ENCODE results near the gene NTM. TPM values are rescaled to one million over a fixed set of nuclear protein-coding genes. Genes with fewer than 3 reads are reported as not detected.

NTM gene
- total RNA-seq, 4 donors from 2014 or later: 1.4 to 5.7 TPM; not detected in 2

- Histone ChIP-seq H3K9me3 (no peaks in the 10 kb centered on the region), H3K4me1 (no peaks in the 10 kb centered on the region), H3K27ac (no peak overlapping the region), H3K27me3 (peaks cover 0 to 8% of the 10 kb centered on the region in 2 donors), H3K4me3 (no peak overlapping the region), H3K36me3 (no peaks in the 10 kb centered on the region)
- DNase-seq: no peak
- TF ChIP-seq POLR2A (IDR thresholded peaks at IDR 0.05): no peak
- TF ChIP-seq CTCF (IDR thresholded peaks at IDR 0.05): no peak
- intact Hi-C loops (cut with DNase I; ENCODE audit: low total_unique reads): no loop called here
These were observed 607.4 kb downstream of the NTM start for GRCh38 chr11:131977854-131978253.

- Histone ChIP-seq H3K27ac (no peak overlapping the region), H3K9me3 (no peaks in the 10 kb centered on the region), H3K36me3 (no peaks in the 10 kb centered on the region), H3K27me3 (peaks cover 0 to 8% of the 10 kb centered on the region in 2 donors), H3K4me3 (no peak overlapping the region), H3K4me1 (no peaks in the 10 kb centered on the region)
- DNase-seq: no peak
- intact Hi-C loops (cut with DNase I; ENCODE audit: low total_unique reads): no loop called here
- no peak for TF ChIP-seq CTCF (IDR thresholded peaks at IDR 0.05)
- no peak for TF ChIP-seq POLR2A (IDR thresholded peaks at IDR 0.05)
These were observed 607.9 kb downstream of the NTM start for GRCh38 chr11:131978351-131978750.

- DNase-seq: no peak
- TF ChIP-seq POLR2A (IDR thresholded peaks at IDR 0.05) (no peak), CTCF (IDR thresholded peaks at IDR 0.05) (no peak)
- Histone ChIP-seq H3K36me3 (no peaks in the 10 kb centered on the region), H3K9me3 (no peaks in the 10 kb centered on the region), H3K4me1 (no peaks in the 10 kb centered on the region), H3K27me3 (peaks cover 0 to 8% of the 10 kb centered on the region in 2 donors), H3K4me3 (no peak overlapping the region), H3K27ac (no peak overlapping the region)
- intact Hi-C loops (cut with DNase I; ENCODE audit: low total_unique reads): no loop called here
These were observed 608.9 kb downstream of the NTM start for GRCh38 chr11:131979364-131979763.

- DNase-seq: no peak
- intact Hi-C loops (cut with DNase I; ENCODE audit: low total_unique reads): no loop called here
- TF ChIP-seq POLR2A (IDR thresholded peaks at IDR 0.05) (no peak), CTCF (IDR thresholded peaks at IDR 0.05) (no peak)
- Histone ChIP-seq H3K4me3 (no peak overlapping the region), H3K27ac (no peak overlapping the region), H3K36me3 (no peaks in the 10 kb centered on the region), H3K27me3 (peaks cover 0 to 8% of the 10 kb centered on the region in 2 donors), H3K4me1 (no peaks in the 10 kb centered on the region), H3K9me3 (no peaks in the 10 kb centered on the region)
These were observed 609.8 kb downstream of the NTM start for GRCh38 chr11:131980199-131980598.

GRCh38 chr11:131980888-131981668 lies 610.7 kb downstream of the NTM start:
- Histone ChIP-seq H3K27ac (no peak overlapping the region), H3K9me3 (no peaks in the 10 kb centered on the region), H3K4me1 (no peaks in the 10 kb centered on the region), H3K36me3 (no peaks in the 10 kb centered on the region), H3K27me3 (peaks cover 0 to 8% of the 10 kb centered on the region in 2 donors), H3K4me3 (no peak overlapping the region)
- intact Hi-C loops (cut with DNase I; ENCODE audit: low total_unique reads): no loop called here
- no peak for TF ChIP-seq POLR2A (IDR thresholded peaks at IDR 0.05)
- DNase-seq: no peak

Measured in uterus (tissue), 4 donors.